Naive B cell (primary cell): ENCODE results near the gene GSG1L2. TPM values are rescaled to one million over a fixed set of nuclear protein-coding genes. Genes with fewer than 3 reads are reported as not detected.

Experiments used
- ATAC-seq, 2 donors: fragments of 150-1000 bp; cut with Tn5 transposase; 2 replicates each; pipeline ENCODE4 v1.10.0; 2021; ENCODE audit warnings: low read depth in 2 of 2, mild to moderate bottlenecking in 2 of 2, moderate library complexity in 2 of 2
- DNase-seq: peaks from one replicate; pipeline ENCODE4 v3.0.0; 2022
- H3K27ac Mint-ChIP-seq, 6 donors: one replicate each; pipeline ENCODE4 v1.8.0; 2020 to 2022; ENCODE audit warnings: mild to moderate bottlenecking in 6 of 6, mixed read lengths in 6 of 6, moderate library complexity in 5 of 6, inconsistent platforms in 2 of 6
- H3K27me3 Mint-ChIP-seq, 3 donors: one replicate each; pipeline ENCODE4 v1.8.0; 2021 to 2022; ENCODE audit warnings: mixed read lengths in 3 of 3, mild to moderate bottlenecking in 1 of 3
- H3K36me3 Mint-ChIP-seq, 2 donors: one replicate each; pipeline ENCODE4 v1.8.0; 2020 to 2022; ENCODE audit warnings: mixed read lengths in 2 of 2, inconsistent platforms in 1 of 2, mild to moderate bottlenecking in 1 of 2
- H3K4me1 Mint-ChIP-seq, 3 donors: one replicate each; pipeline ENCODE4 v1.8.0; 2020 to 2022; ENCODE audit warnings: mixed read lengths in 3 of 3, inconsistent platforms in 1 of 3, mild to moderate bottlenecking in 1 of 3, moderate library complexity in 1 of 3
- H3K4me3 Mint-ChIP-seq, 8 donors: one replicate each; pipeline ENCODE4 v1.8.0; 2020 to 2022; ENCODE audit warnings: mild to moderate bottlenecking in 8 of 8, mixed read lengths in 8 of 8, moderate library complexity in 8 of 8, inconsistent platforms in 2 of 8
- H3K9me3 Mint-ChIP-seq, 7 donors: one replicate each; pipeline ENCODE4 v1.8.0; 2020 to 2022; ENCODE audit warnings: mixed read lengths in 7 of 7, mild to moderate bottlenecking in 5 of 7, inconsistent platforms in 2 of 7, moderate library complexity in 1 of 7
- polyA plus RNA-seq, 6 donors: library from polyadenylated mRNA; unstranded; fragments of 300-500 nt; fragmentation: Illumina TruSeq; gene quantifications; one replicate each; pipeline ENCODE4 v1.2.3, GENCODE V29; 2021; ENCODE audit warnings: low read depth in 6 of 6

GSG1L2 gene
- polyA plus RNA-seq, 6 donors from 2014 or later = not detected

GRCh38 chr17:9817086-9817485 lies 4.8 kb downstream of the GSG1L2 start:
- H3K4me1 Mint-ChIP-seq = peaks cover 0 to 5% (median 2%) of the 10 kb centered on the region in 3 donors
- H3K9me3 Mint-ChIP-seq = peaks cover 0 to 8% (median 0%) of the 10 kb centered on the region in 7 donors

DNA sequence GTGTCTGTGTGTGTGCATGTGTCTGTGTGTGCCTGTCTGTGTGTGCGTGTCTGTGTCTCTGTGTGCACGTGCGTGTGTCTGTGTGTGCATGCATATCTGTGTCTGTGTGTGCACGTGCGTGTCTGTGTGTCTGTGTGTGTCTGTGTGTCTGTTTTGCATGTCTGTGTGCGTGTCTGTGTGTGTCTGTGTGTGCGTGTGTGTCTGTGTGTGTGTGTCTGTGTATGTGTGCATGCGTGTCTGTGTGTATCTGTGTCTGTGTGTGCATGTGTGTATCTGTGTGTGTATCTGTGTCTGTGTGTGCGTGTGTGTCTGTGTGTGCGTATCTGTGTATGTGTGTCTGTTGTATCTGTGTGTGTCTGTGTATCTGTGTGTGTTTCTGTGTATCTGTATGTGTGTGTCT lies 5.4 kb downstream of the GSG1L2 start:
- Mint-ChIP-seq H3K4me3 (no peak overlapping the region), H3K9me3 (peaks cover 0 to 8% (median 0%) of the 10 kb centered on the region in 7 donors), H3K27me3 (peaks cover 0 to 22% (median 6%) of the 10 kb centered on the region in 3 donors), H3K27ac (peak overlapping the region in 2 of 6 donors; percentile 18 to 73), H3K4me1 (peaks cover 0 to 5% (median 2%) of the 10 kb centered on the region in 3 donors), H3K36me3 (no peaks in the 10 kb centered on the region)
- ATAC-seq = no peak
- no peak for DNase-seq

More at GRCh38 chr17:9817086-9817485, 4.8 kb downstream of the GSG1L2 start:
- Mint-ChIP-seq H3K4me3 (no peak overlapping the region), H3K27me3 (peaks cover 0 to 16% (median 9%) of the 10 kb centered on the region in 3 donors), H3K36me3 (no peaks in the 10 kb centered on the region), H3K27ac (peak overlapping the region in 1 of 6 donors; percentile 42)
- no peak for DNase-seq
- ATAC-seq = no peak

DNA sequence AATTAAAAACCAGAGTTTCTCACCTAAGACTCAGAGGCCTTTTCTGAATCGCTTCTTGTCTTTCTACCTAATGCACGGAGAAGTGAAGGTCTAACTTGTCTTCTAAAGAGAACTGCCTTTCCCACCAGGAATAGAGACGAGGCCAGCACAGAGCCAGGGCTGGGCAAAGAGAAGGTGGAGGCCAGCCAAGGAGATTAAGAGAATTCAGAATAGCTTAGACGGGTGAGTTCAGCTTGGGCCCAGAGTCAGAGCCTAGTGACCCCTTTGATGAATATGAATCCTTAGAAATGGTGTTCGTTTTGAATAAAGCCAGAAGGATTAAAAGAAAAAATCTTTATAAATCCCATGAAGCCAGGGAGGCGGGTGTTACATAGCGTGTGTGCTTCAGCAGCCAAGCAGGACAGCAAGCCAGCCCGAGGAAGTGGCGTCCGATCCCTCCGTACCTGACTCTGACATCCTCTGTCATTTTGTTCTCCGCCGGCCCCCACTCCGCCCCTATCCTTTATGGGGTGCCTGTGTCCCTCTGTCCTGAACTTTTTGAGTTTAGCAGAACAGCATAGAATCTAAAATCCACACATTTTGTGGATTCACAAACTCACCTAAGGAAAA lies 7.4 kb downstream of the GSG1L2 start:
- no peaks in the 10 kb centered on the region for H3K36me3 Mint-ChIP-seq
- peaks cover 0 to 8% (median 4%) of the 10 kb centered on the region in 7 donors for H3K9me3 Mint-ChIP-seq
- ATAC-seq = no peak
- H3K4me1 Mint-ChIP-seq = peaks cover 0 to 5% (median 2%) of the 10 kb centered on the region in 3 donors
- H3K4me3 Mint-ChIP-seq = no peak overlapping the region
- DNase-seq = no peak
- peaks cover 0 to 22% (median 6%) of the 10 kb centered on the region in 3 donors for H3K27me3 Mint-ChIP-seq
- peak overlapping the region in 1 of 6 donors; percentile 15 for H3K27ac Mint-ChIP-seq

GRCh38 chr17:9813166-9813565 lies 8.7 kb downstream of the GSG1L2 start:
- no peaks in the 10 kb centered on the region for H3K36me3 Mint-ChIP-seq
- peaks cover 0 to 14% (median 0%) of the 10 kb centered on the region in 3 donors for H3K27me3 Mint-ChIP-seq
- peaks cover 0 to 5% (median 2%) of the 10 kb centered on the region in 3 donors for H3K4me1 Mint-ChIP-seq
- no peak overlapping the region for H3K4me3 Mint-ChIP-seq
- H3K27ac Mint-ChIP-seq = no peak overlapping the region
- H3K9me3 Mint-ChIP-seq = peaks cover 0 to 8% (median 4%) of the 10 kb centered on the region in 7 donors
- DNase-seq = no peak
- ATAC-seq = no peak

- ATAC-seq = no peak
These were observed 10.3 kb downstream of the GSG1L2 start for GRCh38 chr17:9811537-9811936.

GRCh38 chr17:9811086-9811485 lies 10.8 kb downstream of the GSG1L2 start:
- no peak for ATAC-seq
- H3K4me1 Mint-ChIP-seq = peaks cover 0 to under 1% (median 0%) of the 10 kb centered on the region in 3 donors
- no peak overlapping the region for H3K27ac Mint-ChIP-seq
- peaks cover 0 to 14% (median 0%) of the 10 kb centered on the region in 3 donors for H3K27me3 Mint-ChIP-seq
- DNase-seq = no peak
- no peak overlapping the region for H3K4me3 Mint-ChIP-seq
- peaks cover 0 to 5% (median 2%) of the 10 kb centered on the region in 7 donors for H3K9me3 Mint-ChIP-seq
- no peaks in the 10 kb centered on the region for H3K36me3 Mint-ChIP-seq

More at GRCh38 chr17:9811537-9811936, 10.3 kb downstream of the GSG1L2 start:
- Mint-ChIP-seq H3K27ac (no peak overlapping the region), H3K4me1 (peaks cover 0 to 4% (median 2%) of the 10 kb centered on the region in 3 donors), H3K4me3 (no peak overlapping the region), H3K36me3 (no peaks in the 10 kb centered on the region), H3K27me3 (peaks cover 0 to 14% (median 0%) of the 10 kb centered on the region in 3 donors), H3K9me3 (peaks cover 0 to 6% (median 4%) of the 10 kb centered on the region in 7 donors)
- no peak for DNase-seq

- DNase-seq (no peak), ATAC-seq (no peak)
- Mint-ChIP-seq H3K27me3 (peaks cover 0 to 14% (median 0%) of the 10 kb centered on the region in 3 donors), H3K27ac (no peak overlapping the region), H3K9me3 (peaks cover 0 to 5% (median 2%) of the 10 kb centered on the region in 7 donors), H3K4me3 (no peak overlapping the region), H3K4me1 (no peaks in the 10 kb centered on the region), H3K36me3 (no peaks in the 10 kb centered on the region)
These were observed 11.6 kb downstream of the GSG1L2 start for GRCh38 chr17:9810100-9810949.

GRCh38 chr17:9809409-9809808 lies 12.5 kb downstream of the GSG1L2 start:
- DNase-seq (no peak), ATAC-seq (no peak)
- H3K27ac Mint-ChIP-seq = no peak overlapping the region
- H3K27me3 Mint-ChIP-seq = peaks cover 0 to 14% (median 7%) of the 10 kb centered on the region in 3 donors
- H3K4me1 Mint-ChIP-seq = no peaks in the 10 kb centered on the region
- no peaks in the 10 kb centered on the region for H3K36me3 Mint-ChIP-seq
- peaks cover 0 to 13% (median 4%) of the 10 kb centered on the region in 7 donors for H3K9me3 Mint-ChIP-seq
- no peak overlapping the region for H3K4me3 Mint-ChIP-seq

- Mint-ChIP-seq H3K36me3 (no peaks in the 10 kb centered on the region), H3K4me3 (no peak overlapping the region), H3K27me3 (peaks cover 6 to 19% (median 13%) of the 10 kb centered on the region in 3 donors), H3K27ac (no peak overlapping the region), H3K9me3 (peaks cover 0 to 18% (median 6%) of the 10 kb centered on the region in 7 donors), H3K4me1 (no peaks in the 10 kb centered on the region)
- ATAC-seq (no peak), DNase-seq (no peak)
These were observed 15.2 kb downstream of the GSG1L2 start for GRCh38 chr17:9806699-9807098.

GRCh38 chr17:9805769-9806168 lies 16.1 kb downstream of the GSG1L2 start:
- DNase-seq = no peak

GRCh38 chr17:9802697-9803096 lies 19.2 kb downstream of the GSG1L2 start:
- Mint-ChIP-seq H3K27me3 (peaks cover 10 to 43% (median 24%) of the 10 kb centered on the region in 3 donors), H3K4me1 (no peaks in the 10 kb centered on the region), H3K9me3 (peaks cover 3 to 13% (median 4%) of the 10 kb centered on the region in 7 donors), H3K27ac (no peak overlapping the region), H3K36me3 (no peaks in the 10 kb centered on the region), H3K4me3 (no peak overlapping the region)
- ATAC-seq (no peak), DNase-seq (no peak)

More at GRCh38 chr17:9805769-9806168, 16.1 kb downstream of the GSG1L2 start:
- Mint-ChIP-seq H3K27me3 (peaks cover 4 to 21% (median 13%) of the 10 kb centered on the region in 3 donors), H3K4me3 (no peak overlapping the region), H3K27ac (no peak overlapping the region), H3K36me3 (no peaks in the 10 kb centered on the region), H3K4me1 (no peaks in the 10 kb centered on the region), H3K9me3 (peaks cover 0 to 18% (median 6%) of the 10 kb centered on the region in 7 donors)
- no peak for ATAC-seq

DNA sequence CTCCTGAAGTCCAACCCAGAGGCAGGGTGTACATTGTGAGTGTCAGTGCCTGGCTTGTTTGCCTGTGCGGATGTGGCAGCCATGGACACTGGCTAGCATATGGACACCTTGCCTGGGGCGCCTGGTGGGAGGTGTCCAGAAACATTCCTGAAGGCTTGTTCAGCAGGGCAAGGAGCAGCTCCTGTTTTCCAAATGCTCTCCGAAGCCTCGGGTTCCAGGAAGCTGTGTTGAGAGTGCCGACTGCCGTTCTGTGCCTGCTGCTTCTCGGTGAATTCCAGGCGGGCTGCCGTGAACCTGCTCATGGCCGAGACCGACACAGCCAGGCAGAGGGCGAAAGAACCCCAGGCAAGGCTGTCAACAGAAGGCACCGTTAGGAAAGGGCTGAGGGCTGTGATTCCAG lies 19.6 kb downstream of the GSG1L2 start:
- DNase-seq (no peak), ATAC-seq (no peak)
- Mint-ChIP-seq H3K27ac (no peak overlapping the region), H3K36me3 (no peaks in the 10 kb centered on the region), H3K9me3 (peaks cover 2 to 13% (median 4%) of the 10 kb centered on the region in 7 donors), H3K4me1 (no peaks in the 10 kb centered on the region), H3K27me3 (peaks cover 10 to 47% (median 28%) of the 10 kb centered on the region in 3 donors), H3K4me3 (no peak overlapping the region)

DNA sequence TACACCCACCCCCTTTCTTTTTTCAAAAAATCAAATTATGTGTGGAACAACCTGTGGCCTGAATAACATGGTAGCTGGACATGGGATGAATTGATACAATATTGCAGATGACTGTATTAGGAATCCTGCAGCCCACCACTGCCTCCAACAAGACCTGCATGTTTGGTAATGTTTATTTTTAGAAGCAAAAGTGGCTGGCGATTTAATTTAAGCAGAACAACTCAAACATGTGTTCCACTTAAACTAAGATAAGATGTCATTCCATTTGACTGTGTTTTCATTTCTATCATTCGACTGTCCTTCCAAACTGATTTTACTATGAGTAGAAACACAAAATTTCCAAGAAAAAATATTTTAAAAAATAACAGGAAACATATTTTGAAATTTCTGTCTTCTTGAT lies 20.4 kb downstream of the GSG1L2 start:
- Mint-ChIP-seq H3K27ac (no peak overlapping the region), H3K36me3 (no peaks in the 10 kb centered on the region), H3K9me3 (peaks cover 1 to 13% (median 4%) of the 10 kb centered on the region in 7 donors), H3K4me3 (no peak overlapping the region), H3K4me1 (no peaks in the 10 kb centered on the region), H3K27me3 (peaks cover 12 to 52% (median 33%) of the 10 kb centered on the region in 3 donors)
- no peak for ATAC-seq
- no peak for DNase-seq
